Mammary epithelial cell (primary cell): Measurements from ENCODE around the gene PGF.

Source experiments
- CTCF ChIP-seq, 2 donors: IDR thresholded peaks in 1 of 2; conservative IDR thresholded peaks in 1 of 2; 2 replicates each; pipeline ENCODE4 v1.5.1; 2011 to 2012; ENCODE audit warnings: inconsistent platforms in 2 of 2, low read length in 2 of 2, mild to moderate bottlenecking in 2 of 2, control low read depth in 1 of 2, low read depth in 1 of 2; ENCODE audit not compliant: insufficient read depth in 1 of 2; ENCODE audit errors: extremely low read depth in 1 of 2
- EZH2 ChIP-seq: IDR thresholded peaks from 2 replicates; pipeline ENCODE4 v1.6.1; 2012; ENCODE audit warnings: low read length, inconsistent platforms, borderline replicate concordance

- TF ChIP-seq CTCF (conservative IDR thresholded peaks at IDR 0.05 in 1 of 2, IDR thresholded peaks at IDR 0.05 in 1 of 2; ENCODE audit: extremely low read depth in 1 of 2, insufficient read depth in 1 of 2, low read depth in 1 of 2, low read length in 2 of 2) (no peak), EZH2 (no peak)
Observed at GRCh38 chr14:74960736-74961135, 5.3 kb upstream of the PGF start.
